Thoracic aorta (tissue), 2 donors: ENCODE results near the gene XNDC1N. TPM values are rescaled to one million over a fixed set of nuclear protein-coding genes. Genes with fewer than 3 reads are reported as not detected.

Experiments used
- ATAC-seq: fragments of 150-250 bp; one replicate; pipeline ENCODE4 v1.8.0; 2017; ENCODE audit warnings: low read depth; ENCODE audit not compliant: insufficient number of reproducible peaks, low FRiP score
- DNase-seq: peaks from one replicate; pipeline ENCODE4 v3.0.0-alpha.2; 2020; ENCODE audit warnings: low spot score
- H3K27ac ChIP-seq, 2 donors: fragments of 200-600 bp; sonication (generic); 1 replicate in 1 of 2; 2 replicates in 1 of 2; pipeline ENCODE4 v1.5.1; 2016; ENCODE audit warnings: mild to moderate bottlenecking in 2 of 2, moderate library complexity in 2 of 2
- H3K27me3 ChIP-seq: fragments of 200-600 bp; sonication (generic); replicated peaks from 2 replicates; pipeline ENCODE4 v1.6.0; 2016; ENCODE audit warnings: mild to moderate bottlenecking; ENCODE audit not compliant: insufficient read depth
- H3K36me3 ChIP-seq: fragments of 200-600 bp; sonication (generic); one replicate; pipeline ENCODE4 v1.5.1; 2016
- H3K4me1 ChIP-seq, 2 donors: fragments of 200-600 bp; sonication (generic); 1 replicate in 1 of 2; 2 replicates in 1 of 2; pipeline versions ENCODE4 v1.5.1 to v1.6.0; 2016; ENCODE audit warnings: low read depth in 2 of 2, mild to moderate bottlenecking in 1 of 2; ENCODE audit not compliant: control insufficient read depth in 1 of 2
- H3K4me3 ChIP-seq: fragments of 200-600 bp; sonication (generic); 2 replicates; pipeline ENCODE4 v1.5.1; 2016; ENCODE audit warnings: mild to moderate bottlenecking
- H3K9me3 ChIP-seq: fragments of 200-600 bp; sonication (generic); 2 replicates; pipeline ENCODE4 v1.5.1; 2016
- total RNA-seq, 2 donors: library from RNA; depleted of rRNA; stranded (reverse); fragments of >200 nt; gene quantifications; one replicate each; pipeline versions ENCODE4 v1.1.0 to v1.2.3, GENCODE V29; 2016
- TF ChIP-seq, protein P1 (sequence below): fragments of 200-600 bp; sonication (generic); IDR thresholded peaks from one replicate; pipeline ENCODE4 v1.5.1; 2019; ENCODE audit warnings: antibody characterized with exemption

Gene XNDC1N
- total RNA-seq, 2 donors from 2014 or later, result 6.0 to 7.7 TPM

DNA sequence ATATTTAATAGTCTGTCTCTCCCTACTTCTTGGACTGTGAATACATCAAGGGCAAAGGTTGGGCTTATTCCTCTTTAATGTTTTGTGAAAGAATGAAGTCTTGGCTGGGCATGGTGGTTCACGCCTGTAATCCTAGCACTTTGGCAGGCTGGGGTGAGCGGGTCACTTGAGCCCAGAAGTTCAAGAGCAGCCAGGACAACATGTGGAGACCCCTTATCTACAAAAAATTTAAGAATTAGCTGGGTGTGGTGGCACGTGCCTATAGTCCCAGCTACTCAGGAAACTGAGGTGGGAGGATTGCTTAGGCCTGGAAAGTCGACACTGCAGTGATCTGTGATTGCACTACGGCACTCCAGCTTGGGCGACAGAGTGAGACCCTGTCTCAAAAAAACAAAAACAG, 20.6 kb upstream of the XNDC1N start:
- H3K27ac ChIP-seq, result no peak overlapping the region
- ATAC-seq (no peak), DNase-seq (no peak)
- H3K9me3 ChIP-seq, result no peaks in the 10 kb centered on the region
- TF ChIP-seq, protein P1, sequence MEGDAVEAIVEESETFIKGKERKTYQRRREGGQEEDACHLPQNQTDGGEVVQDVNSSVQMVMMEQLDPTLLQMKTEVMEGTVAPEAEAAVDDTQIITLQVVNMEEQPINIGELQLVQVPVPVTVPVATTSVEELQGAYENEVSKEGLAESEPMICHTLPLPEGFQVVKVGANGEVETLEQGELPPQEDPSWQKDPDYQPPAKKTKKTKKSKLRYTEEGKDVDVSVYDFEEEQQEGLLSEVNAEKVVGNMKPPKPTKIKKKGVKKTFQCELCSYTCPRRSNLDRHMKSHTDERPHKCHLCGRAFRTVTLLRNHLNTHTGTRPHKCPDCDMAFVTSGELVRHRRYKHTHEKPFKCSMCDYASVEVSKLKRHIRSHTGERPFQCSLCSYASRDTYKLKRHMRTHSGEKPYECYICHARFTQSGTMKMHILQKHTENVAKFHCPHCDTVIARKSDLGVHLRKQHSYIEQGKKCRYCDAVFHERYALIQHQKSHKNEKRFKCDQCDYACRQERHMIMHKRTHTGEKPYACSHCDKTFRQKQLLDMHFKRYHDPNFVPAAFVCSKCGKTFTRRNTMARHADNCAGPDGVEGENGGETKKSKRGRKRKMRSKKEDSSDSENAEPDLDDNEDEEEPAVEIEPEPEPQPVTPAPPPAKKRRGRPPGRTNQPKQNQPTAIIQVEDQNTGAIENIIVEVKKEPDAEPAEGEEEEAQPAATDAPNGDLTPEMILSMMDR, result no peak
- no peaks in the 10 kb centered on the region for H3K27me3 ChIP-seq
- no peak overlapping the region for H3K4me3 ChIP-seq
- H3K36me3 ChIP-seq, result no peaks in the 10 kb centered on the region
- peaks cover 8 to 39% of the 10 kb centered on the region in 2 donors for H3K4me1 ChIP-seq

DNA sequence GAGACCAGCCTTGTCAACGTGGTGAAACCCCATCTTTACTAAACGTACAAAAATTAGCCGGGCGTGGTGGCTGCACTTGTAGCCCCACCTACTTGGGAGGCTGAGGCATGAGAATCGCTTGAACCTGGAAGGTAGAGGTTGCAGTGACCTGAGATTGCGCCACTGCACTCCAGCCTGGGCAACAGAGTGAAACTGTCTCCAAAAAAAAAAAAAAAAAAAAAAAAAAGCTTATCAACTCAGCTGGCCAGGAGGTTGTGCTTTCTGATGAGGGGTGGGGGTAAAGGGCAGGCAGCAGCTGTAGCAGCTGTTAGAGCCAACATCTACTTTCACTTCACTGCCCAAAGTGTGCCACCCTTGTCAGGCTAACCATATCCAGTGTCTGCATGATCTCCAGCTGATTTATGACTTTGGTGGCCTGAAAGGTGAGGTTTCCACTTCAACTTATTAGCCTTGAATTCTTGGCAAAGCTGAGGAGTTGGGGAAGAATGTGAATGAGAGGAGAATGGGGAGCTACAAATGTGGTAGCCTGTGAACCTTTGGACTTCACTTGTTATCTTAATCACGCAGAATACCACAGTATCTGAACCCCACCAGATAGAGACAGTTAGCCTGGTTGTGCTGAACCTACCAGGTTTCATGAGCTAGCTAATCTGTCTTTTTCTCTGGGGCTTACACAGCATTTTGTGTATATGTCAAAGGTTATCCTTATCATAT, 20.1 kb upstream of the XNDC1N start:
- Histone ChIP-seq H3K27me3 (no peaks in the 10 kb centered on the region), H3K36me3 (no peaks in the 10 kb centered on the region), H3K4me1 (peaks cover 8 to 39% of the 10 kb centered on the region in 2 donors), H3K9me3 (no peaks in the 10 kb centered on the region), H3K4me3 (no peak overlapping the region), H3K27ac (no peak overlapping the region)
- DNase-seq (no peak), ATAC-seq (no peak)
- TF ChIP-seq, protein P1, result no peak

DNA sequence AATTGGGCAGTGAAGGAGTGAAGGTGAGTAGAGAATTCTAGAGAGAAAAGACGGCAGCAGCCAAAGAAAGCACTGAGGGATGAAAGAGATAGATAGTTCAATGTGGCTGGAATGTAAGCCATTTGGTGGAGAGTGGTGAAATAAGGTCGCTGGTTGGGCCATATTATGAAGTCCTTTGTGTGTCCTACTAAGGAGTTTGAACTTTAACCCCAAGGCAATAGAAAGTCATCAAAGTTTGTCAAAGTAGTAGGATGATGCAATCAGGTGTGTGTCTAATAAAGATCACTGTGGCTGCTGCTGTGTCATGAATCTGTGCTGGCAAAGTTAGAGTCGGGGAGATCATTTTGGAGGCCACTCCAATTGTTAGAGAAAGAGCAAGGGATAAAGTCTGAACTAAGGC, 19.1 kb upstream of the XNDC1N start:
- Histone ChIP-seq H3K27me3 (no peaks in the 10 kb centered on the region), H3K36me3 (no peaks in the 10 kb centered on the region), H3K4me1 (peaks cover 8 to 39% of the 10 kb centered on the region in 2 donors), H3K9me3 (no peaks in the 10 kb centered on the region), H3K4me3 (no peak overlapping the region), H3K27ac (no peak overlapping the region)
- ATAC-seq (no peak), DNase-seq (no peak)
- TF ChIP-seq, protein P1, result no peak

DNA sequence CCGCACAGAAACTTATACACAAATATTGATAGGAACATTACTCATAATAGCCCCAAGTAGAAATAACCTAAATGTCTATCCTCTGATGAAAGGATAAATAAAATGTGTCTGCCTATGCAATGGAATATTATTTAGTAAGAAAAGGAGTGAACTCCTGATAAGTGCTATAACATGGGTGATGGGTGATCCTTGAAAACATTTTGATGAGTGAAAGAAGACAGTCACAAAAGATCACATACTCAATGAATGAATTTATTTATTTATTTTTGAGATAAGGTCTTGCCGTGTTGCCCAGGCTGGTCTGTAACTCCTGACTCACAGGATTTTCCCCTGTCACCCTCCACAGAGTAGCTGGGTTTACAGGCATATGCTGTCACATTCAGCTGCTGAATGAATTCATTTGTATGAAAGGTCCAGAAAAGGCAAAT, 17.8 kb upstream of the XNDC1N start:
- no peak overlapping the region for H3K4me3 ChIP-seq
- ATAC-seq, result no peak
- TF ChIP-seq, protein P1, result no peak
- H3K9me3 ChIP-seq, result no peaks in the 10 kb centered on the region
- H3K27me3 ChIP-seq, result no peaks in the 10 kb centered on the region
- no peaks in the 10 kb centered on the region for H3K36me3 ChIP-seq
- peaks cover 8 to 39% of the 10 kb centered on the region in 2 donors for H3K4me1 ChIP-seq
- no peak for DNase-seq
- no peak overlapping the region for H3K27ac ChIP-seq

DNA sequence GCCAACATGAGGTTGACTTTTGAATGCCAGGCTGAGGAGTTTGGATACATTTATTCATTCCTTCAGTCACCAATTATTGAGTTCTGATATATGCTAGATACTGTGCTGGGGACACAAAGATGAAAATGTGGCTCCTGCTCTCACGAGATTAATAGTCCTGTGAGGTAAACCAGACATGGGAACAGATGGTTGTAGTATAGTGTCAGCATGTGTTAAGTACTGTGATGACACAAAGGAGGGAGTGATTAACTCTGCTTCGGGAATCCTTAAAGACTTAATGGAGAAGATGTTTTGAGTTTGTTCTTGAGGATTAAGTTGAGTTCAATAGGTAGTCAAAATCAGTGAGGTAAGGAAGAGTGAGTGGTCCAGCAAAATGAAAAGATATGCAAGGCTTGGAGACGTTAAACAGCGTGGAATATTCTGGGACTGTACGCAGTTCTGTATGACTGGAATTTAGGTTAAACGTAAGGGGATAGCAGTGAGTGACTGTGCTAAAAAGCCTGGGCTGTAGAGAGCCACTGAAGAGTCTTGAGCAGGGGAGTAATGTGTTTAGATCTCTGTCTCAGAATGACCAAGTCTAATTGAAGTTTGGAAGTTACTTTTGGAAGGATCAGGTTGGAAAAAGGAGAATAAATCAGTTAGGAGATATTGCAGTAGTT, 12.3 kb upstream of the XNDC1N start:
- Histone ChIP-seq H3K4me1 (peaks cover 28 to 44% of the 10 kb centered on the region in 2 donors), H3K9me3 (no peaks in the 10 kb centered on the region), H3K36me3 (no peaks in the 10 kb centered on the region), H3K27ac (no peak overlapping the region), H3K27me3 (no peaks in the 10 kb centered on the region), H3K4me3 (no peak overlapping the region)
- TF ChIP-seq, protein P1, result no peak
- ATAC-seq, result no peak
- DNase-seq, result no peak
